Effector memory CD8-positive, alpha-beta T cell (primary cell): ENCODE results near the gene NAA50.
A peak's percentile ranks its signal among the peaks of the same experiment; 100 is the strongest.

Experiments
- ATAC-seq: fragments of 150-1000 bp; cut with Tn5 transposase; replicated peaks from 2 replicates; pipeline ENCODE4 v1.10.0; 2021; ENCODE audit warnings: mild to moderate bottlenecking, moderate library complexity
- DNase-seq, 3 experiments: peaks; one replicate each; pipeline ENCODE4 v3.0.0; 2021
- H3K27ac Mint-ChIP-seq, 2 donors: one replicate each; pipeline ENCODE4 v1.8.0; 2022; ENCODE audit warnings: mild to moderate bottlenecking in 2 of 2, mixed read lengths in 2 of 2, moderate library complexity in 2 of 2
- H3K27me3 Mint-ChIP-seq, 2 donors: one replicate each; pipeline ENCODE4 v1.8.0; 2022; ENCODE audit warnings: mixed read lengths in 2 of 2
- H3K36me3 Mint-ChIP-seq: one replicate; pipeline ENCODE4 v1.8.0; 2022; ENCODE audit warnings: mild to moderate bottlenecking, moderate library complexity, mixed read lengths; ENCODE audit not compliant: insufficient read depth
- H3K4me1 Mint-ChIP-seq, 2 donors: one replicate each; pipeline ENCODE4 v1.8.0; 2022; ENCODE audit warnings: low read depth in 2 of 2, mixed read lengths in 2 of 2
- H3K4me3 Mint-ChIP-seq, 2 donors: one replicate each; pipeline ENCODE4 v1.8.0; 2022; ENCODE audit warnings: mild to moderate bottlenecking in 2 of 2, mixed read lengths in 2 of 2, moderate library complexity in 2 of 2
- H3K9me3 Mint-ChIP-seq, 2 donors: one replicate each; pipeline ENCODE4 v1.8.0; 2022; ENCODE audit warnings: mixed read lengths in 2 of 2
- total RNA-seq, 9 experiments: gene quantifications; one replicate each; lab custom pipeline; 2026; lab: John Stamatoyannopoulos, UW

Gene NAA50
- total RNA-seq = 92.1 to 343 (median 229) reads per million in 9 experiments

GRCh38 chr3:113745756-113746547, at the start of gene NAA50:
Gene NAA50, minus strand, starts transcription at chr3:113746249. Its CDS starts 300 bp downstream, at chr3:113745949.
- Mint-ChIP-seq H3K9me3 (no peaks in the 10 kb centered on the region), H3K27ac (peak within 1 kb of the TSS; percentile 100), H3K4me3 (peak within 1 kb of the TSS; percentile 95 to 99), H3K27me3 (no peaks in the 10 kb centered on the region), H3K36me3 (peaks cover 64% of the 10 kb centered on the region), H3K4me1 (peaks cover 46 to 66% of the 10 kb centered on the region in 2 donors)
- ATAC-seq (peak; percentile 72), DNase-seq (peak; percentile 89 to 92 (median 89))

GRCh38 chr3:113795693-113796092, 49.6 kb upstream of the NAA50 start:
- no peak for DNase-seq
- Mint-ChIP-seq H3K9me3 (no peaks in the 10 kb centered on the region), H3K27me3 (no peaks in the 10 kb centered on the region), H3K27ac (peak overlapping the region in 1 of 2 donors; percentile 23), H3K4me1 (no peaks in the 10 kb centered on the region), H3K4me3 (no peak overlapping the region), H3K36me3 (peaks cover 30% of the 10 kb centered on the region)
- ATAC-seq = no peak

- H3K27ac Mint-ChIP-seq = no peak overlapping the region
- H3K4me1 Mint-ChIP-seq = no peaks in the 10 kb centered on the region
- H3K4me3 Mint-ChIP-seq = no peak overlapping the region
- H3K36me3 Mint-ChIP-seq = peaks cover 30% of the 10 kb centered on the region
- DNase-seq (no peak), ATAC-seq (no peak)
- H3K27me3 Mint-ChIP-seq = no peaks in the 10 kb centered on the region
- no peaks in the 10 kb centered on the region for H3K9me3 Mint-ChIP-seq
Measured at GRCh38 chr3:113794526-113794925, 48.5 kb upstream of the NAA50 start.

- no peaks in the 10 kb centered on the region for H3K9me3 Mint-ChIP-seq
- H3K27ac Mint-ChIP-seq = no peak overlapping the region
- no peaks in the 10 kb centered on the region for H3K27me3 Mint-ChIP-seq
- peaks cover 41% of the 10 kb centered on the region for H3K36me3 Mint-ChIP-seq
- H3K4me3 Mint-ChIP-seq = no peak overlapping the region
- DNase-seq = no peak
- ATAC-seq = no peak
- H3K4me1 Mint-ChIP-seq = no peaks in the 10 kb centered on the region
Measured at GRCh38 chr3:113791381-113791780, 45.3 kb upstream of the NAA50 start.

GRCh38 chr3:113783980-113784379, 37.9 kb upstream of the NAA50 start:
- H3K4me1 Mint-ChIP-seq = peaks cover 0 to 4% of the 10 kb centered on the region in 2 donors
- peaks cover 29% of the 10 kb centered on the region for H3K36me3 Mint-ChIP-seq
- no peaks in the 10 kb centered on the region for H3K9me3 Mint-ChIP-seq
- H3K4me3 Mint-ChIP-seq = no peak overlapping the region
- no peak for DNase-seq
- ATAC-seq = no peak
- no peaks in the 10 kb centered on the region for H3K27me3 Mint-ChIP-seq
- H3K27ac Mint-ChIP-seq = peak overlapping the region in 1 of 2 donors; percentile 83

GRCh38 chr3:113783463-113783862, 37.4 kb upstream of the NAA50 start:
- H3K27ac Mint-ChIP-seq = no peak overlapping the region
- peaks cover 0 to 4% of the 10 kb centered on the region in 2 donors for H3K4me1 Mint-ChIP-seq
- peak; percentile 31 for ATAC-seq
- no peaks in the 10 kb centered on the region for H3K9me3 Mint-ChIP-seq
- no peak overlapping the region for H3K4me3 Mint-ChIP-seq
- H3K27me3 Mint-ChIP-seq = no peaks in the 10 kb centered on the region
- H3K36me3 Mint-ChIP-seq = peaks cover 24% of the 10 kb centered on the region
- DNase-seq = no peak

- H3K4me1 Mint-ChIP-seq = peaks cover 8 to 10% of the 10 kb centered on the region in 2 donors
- ATAC-seq (no peak), DNase-seq (no peak)
- H3K9me3 Mint-ChIP-seq = no peaks in the 10 kb centered on the region
- no peak overlapping the region for H3K27ac Mint-ChIP-seq
- H3K36me3 Mint-ChIP-seq = peaks cover 3% of the 10 kb centered on the region
- no peak overlapping the region for H3K4me3 Mint-ChIP-seq
- H3K27me3 Mint-ChIP-seq = no peaks in the 10 kb centered on the region
Measured at GRCh38 chr3:113776564-113776963, 30.5 kb upstream of the NAA50 start.

GRCh38 chr3:113775516-113775915, 29.5 kb upstream of the NAA50 start:
- Mint-ChIP-seq H3K4me1 (peaks cover 8 to 10% of the 10 kb centered on the region in 2 donors), H3K4me3 (no peak overlapping the region), H3K27me3 (no peaks in the 10 kb centered on the region), H3K9me3 (no peaks in the 10 kb centered on the region), H3K27ac (no peak overlapping the region), H3K36me3 (peaks cover 3% of the 10 kb centered on the region)
- DNase-seq (no peak), ATAC-seq (no peak)

GRCh38 chr3:113773381-113773780, 27.3 kb upstream of the NAA50 start:
- no peak overlapping the region for H3K4me3 Mint-ChIP-seq
- ATAC-seq (no peak), DNase-seq (no peak)
- no peak overlapping the region for H3K27ac Mint-ChIP-seq
- no peaks in the 10 kb centered on the region for H3K36me3 Mint-ChIP-seq
- H3K27me3 Mint-ChIP-seq = no peaks in the 10 kb centered on the region
- no peaks in the 10 kb centered on the region for H3K9me3 Mint-ChIP-seq
- peaks cover 8 to 10% of the 10 kb centered on the region in 2 donors for H3K4me1 Mint-ChIP-seq

- DNase-seq = no peak
- Mint-ChIP-seq H3K9me3 (no peaks in the 10 kb centered on the region), H3K27ac (peak overlapping the region in 1 of 2 donors; percentile 8), H3K4me1 (peaks cover 7 to 10% of the 10 kb centered on the region in 2 donors), H3K27me3 (no peaks in the 10 kb centered on the region), H3K4me3 (no peak overlapping the region), H3K36me3 (no peaks in the 10 kb centered on the region)
- no peak for ATAC-seq
Measured at GRCh38 chr3:113771993-113772392, 25.9 kb upstream of the NAA50 start.

- no peak overlapping the region for H3K4me3 Mint-ChIP-seq
- no peak for ATAC-seq
- no peak for DNase-seq
- H3K27ac Mint-ChIP-seq = no peak overlapping the region
- H3K27me3 Mint-ChIP-seq = no peaks in the 10 kb centered on the region
- no peaks in the 10 kb centered on the region for H3K9me3 Mint-ChIP-seq
- no peaks in the 10 kb centered on the region for H3K36me3 Mint-ChIP-seq
- peaks cover 8 to 15% of the 10 kb centered on the region in 2 donors for H3K4me1 Mint-ChIP-seq
Measured at GRCh38 chr3:113769551-113769950, 23.5 kb upstream of the NAA50 start.

GRCh38 chr3:113764698-113765097, 18.6 kb upstream of the NAA50 start:
- DNase-seq (no peak), ATAC-seq (no peak)
- no peaks in the 10 kb centered on the region for H3K27me3 Mint-ChIP-seq
- peaks cover 3 to 10% of the 10 kb centered on the region in 2 donors for H3K4me1 Mint-ChIP-seq
- no peak overlapping the region for H3K27ac Mint-ChIP-seq
- H3K36me3 Mint-ChIP-seq = no peaks in the 10 kb centered on the region
- H3K9me3 Mint-ChIP-seq = no peaks in the 10 kb centered on the region
- H3K4me3 Mint-ChIP-seq = no peak overlapping the region

GRCh38 chr3:113758389-113759024, 12.5 kb upstream of the NAA50 start:
- DNase-seq = no peak
- peaks cover 0 to 12% of the 10 kb centered on the region in 2 donors for H3K4me1 Mint-ChIP-seq

More at GRCh38 chr3:113758389-113759024, 12.5 kb upstream of the NAA50 start:
- H3K4me3 Mint-ChIP-seq = no peak overlapping the region
- no peaks in the 10 kb centered on the region for H3K36me3 Mint-ChIP-seq
- no peak for ATAC-seq
- no peak overlapping the region for H3K27ac Mint-ChIP-seq
- H3K9me3 Mint-ChIP-seq = peaks cover 0 to 2% of the 10 kb centered on the region in 2 donors
- H3K27me3 Mint-ChIP-seq = no peaks in the 10 kb centered on the region
